Omental fat pad (tissue), 4 donors: ENCODE data around the gene TNPO3. TPM values are rescaled to one million over a fixed set of nuclear protein-coding genes. Genes with fewer than 3 reads are reported as not detected.

Experiments
- ATAC-seq: fragments of 150-250 bp; one replicate; pipeline ENCODE4 v1.9.1; 2016; ENCODE audit warnings: mild to moderate bottlenecking, moderate library complexity; ENCODE audit not compliant: low FRiP score
- DNase-seq: peaks from one replicate; pipeline ENCODE4 v3.0.0-alpha.2; 2019; ENCODE audit warnings: low spot score
- total RNA-seq, 4 donors: library from RNA; depleted of rRNA; stranded (reverse); fragments of >200 nt; gene quantifications; one replicate each; pipeline ENCODE4 v1.1.0, GENCODE V29; 2016
- TF ChIP-seq, protein P1 (sequence below), 3 donors: fragments of 450-650 bp; IDR thresholded peaks; one replicate each; pipeline ENCODE4 v1.5.1; 2016 to 2017; ENCODE audit warnings: antibody characterized with exemption in 3 of 3, mild to moderate bottlenecking in 3 of 3, moderate library complexity in 2 of 3

TNPO3 gene
- total RNA-seq, 4 donors from 2014 or later = 34.1 to 45.9 (median 41.1) TPM

DNA sequence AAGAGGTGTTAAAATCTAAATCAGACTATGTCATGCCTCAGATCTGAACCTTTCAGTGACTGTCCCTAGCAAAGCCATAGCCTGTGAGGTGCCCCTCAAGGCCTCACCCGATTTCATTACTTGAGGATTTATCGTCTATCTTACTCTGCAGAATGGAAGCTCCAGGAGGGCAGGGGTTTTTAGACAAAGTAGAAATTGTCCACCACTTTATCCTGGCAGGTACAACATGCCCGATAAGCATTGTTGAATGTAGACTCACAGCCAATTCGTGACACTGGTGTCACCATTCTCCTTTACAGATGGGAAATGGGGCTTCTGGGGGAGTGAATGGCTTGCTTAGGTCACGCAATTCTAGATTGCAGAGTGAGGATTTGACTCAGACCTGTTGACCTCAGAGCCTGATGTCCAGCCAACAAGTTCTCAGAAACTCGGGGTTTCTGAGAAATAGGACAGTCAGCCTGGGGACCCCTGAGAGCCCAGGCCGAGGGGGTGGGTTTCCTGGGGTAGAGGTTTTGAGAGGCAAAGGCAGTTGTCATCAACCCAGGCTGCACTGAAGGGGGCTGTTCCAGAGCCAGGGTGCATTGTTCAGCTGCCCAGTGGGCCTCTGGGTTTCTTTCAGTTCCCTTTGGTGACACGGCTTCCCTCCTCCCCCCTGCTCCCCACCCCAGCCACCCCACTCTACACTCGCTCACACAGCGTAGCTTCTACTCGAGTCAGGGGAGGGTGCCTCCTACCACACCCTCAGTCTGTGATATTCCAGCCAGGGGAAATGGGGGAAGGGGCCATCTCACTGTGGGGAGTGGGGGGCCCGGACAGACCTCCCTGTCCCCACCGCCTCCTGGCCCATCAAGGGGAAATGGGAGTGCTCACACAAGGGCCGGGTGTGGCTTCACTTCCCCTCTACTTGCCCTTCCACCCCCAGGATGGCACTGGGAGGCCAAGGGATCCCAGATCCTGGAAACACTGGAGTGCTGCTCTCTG, 120.3 kb downstream of the TNPO3 start:
- ATAC-seq = no peak

DNA sequence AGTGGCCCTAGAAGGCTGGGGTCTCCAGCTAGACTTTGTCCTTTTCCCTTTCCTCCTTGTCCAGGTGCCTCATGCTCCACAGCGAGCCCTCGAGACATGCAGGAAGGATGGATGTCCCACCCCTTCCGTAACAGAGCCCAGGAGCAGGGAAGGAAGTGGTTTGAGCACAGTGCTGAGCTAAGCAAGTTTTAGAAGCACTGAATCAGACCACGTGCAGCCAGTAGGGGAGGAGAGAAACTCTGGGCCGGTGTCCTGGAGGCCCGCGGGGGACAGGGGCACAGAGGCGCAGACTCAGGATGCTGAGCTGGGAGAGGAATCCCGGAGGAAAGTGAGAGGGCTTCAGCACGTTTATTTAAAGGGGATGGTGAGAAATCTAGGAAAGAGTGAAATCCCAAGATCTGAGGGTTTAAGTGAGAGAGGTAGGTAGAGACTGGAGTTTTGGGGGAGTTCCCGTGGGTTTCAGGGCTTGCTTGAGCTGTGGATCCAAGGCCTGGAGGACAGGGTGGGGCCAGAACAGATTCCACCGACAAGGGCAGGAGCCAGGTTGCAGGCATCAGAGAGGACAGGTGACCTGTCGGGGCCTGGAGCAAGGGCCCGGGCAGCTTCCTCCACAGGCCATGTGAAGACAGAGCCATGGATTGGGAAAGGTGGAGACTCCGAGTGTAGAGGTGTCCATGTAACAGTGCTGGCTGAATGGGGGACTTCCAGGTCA, 121.6 kb downstream of the TNPO3 start:
- DNase-seq (no peak), ATAC-seq (no peak)
- TF ChIP-seq, protein P1, sequence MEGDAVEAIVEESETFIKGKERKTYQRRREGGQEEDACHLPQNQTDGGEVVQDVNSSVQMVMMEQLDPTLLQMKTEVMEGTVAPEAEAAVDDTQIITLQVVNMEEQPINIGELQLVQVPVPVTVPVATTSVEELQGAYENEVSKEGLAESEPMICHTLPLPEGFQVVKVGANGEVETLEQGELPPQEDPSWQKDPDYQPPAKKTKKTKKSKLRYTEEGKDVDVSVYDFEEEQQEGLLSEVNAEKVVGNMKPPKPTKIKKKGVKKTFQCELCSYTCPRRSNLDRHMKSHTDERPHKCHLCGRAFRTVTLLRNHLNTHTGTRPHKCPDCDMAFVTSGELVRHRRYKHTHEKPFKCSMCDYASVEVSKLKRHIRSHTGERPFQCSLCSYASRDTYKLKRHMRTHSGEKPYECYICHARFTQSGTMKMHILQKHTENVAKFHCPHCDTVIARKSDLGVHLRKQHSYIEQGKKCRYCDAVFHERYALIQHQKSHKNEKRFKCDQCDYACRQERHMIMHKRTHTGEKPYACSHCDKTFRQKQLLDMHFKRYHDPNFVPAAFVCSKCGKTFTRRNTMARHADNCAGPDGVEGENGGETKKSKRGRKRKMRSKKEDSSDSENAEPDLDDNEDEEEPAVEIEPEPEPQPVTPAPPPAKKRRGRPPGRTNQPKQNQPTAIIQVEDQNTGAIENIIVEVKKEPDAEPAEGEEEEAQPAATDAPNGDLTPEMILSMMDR (IDR thresholded peaks at IDR 0.05) = no peak

More for the DNA sequence above, 120.3 kb downstream of the TNPO3 start:
- no peak for DNase-seq
- TF ChIP-seq, protein P1 (IDR thresholded peaks at IDR 0.05) = no peak

DNA sequence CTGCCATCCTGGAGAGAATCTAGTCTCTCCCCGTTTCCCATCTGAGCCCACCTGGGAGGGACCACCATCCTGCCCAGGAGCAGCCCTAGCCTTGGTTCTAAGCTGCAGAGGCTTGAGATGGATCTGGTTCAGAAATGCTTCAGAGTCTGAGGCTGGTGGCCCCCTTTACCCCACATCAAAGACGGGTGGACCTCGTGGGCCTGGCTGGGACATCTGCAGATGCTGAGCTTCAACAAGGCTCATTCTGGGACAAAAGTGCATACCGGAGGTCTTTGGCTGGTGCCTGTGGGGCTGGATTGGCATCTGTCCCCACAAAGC, 122.1 kb downstream of the TNPO3 start:
- TF ChIP-seq, protein P1 (IDR thresholded peaks at IDR 0.05) = no peak
- DNase-seq (no peak), ATAC-seq (no peak)

DNA sequence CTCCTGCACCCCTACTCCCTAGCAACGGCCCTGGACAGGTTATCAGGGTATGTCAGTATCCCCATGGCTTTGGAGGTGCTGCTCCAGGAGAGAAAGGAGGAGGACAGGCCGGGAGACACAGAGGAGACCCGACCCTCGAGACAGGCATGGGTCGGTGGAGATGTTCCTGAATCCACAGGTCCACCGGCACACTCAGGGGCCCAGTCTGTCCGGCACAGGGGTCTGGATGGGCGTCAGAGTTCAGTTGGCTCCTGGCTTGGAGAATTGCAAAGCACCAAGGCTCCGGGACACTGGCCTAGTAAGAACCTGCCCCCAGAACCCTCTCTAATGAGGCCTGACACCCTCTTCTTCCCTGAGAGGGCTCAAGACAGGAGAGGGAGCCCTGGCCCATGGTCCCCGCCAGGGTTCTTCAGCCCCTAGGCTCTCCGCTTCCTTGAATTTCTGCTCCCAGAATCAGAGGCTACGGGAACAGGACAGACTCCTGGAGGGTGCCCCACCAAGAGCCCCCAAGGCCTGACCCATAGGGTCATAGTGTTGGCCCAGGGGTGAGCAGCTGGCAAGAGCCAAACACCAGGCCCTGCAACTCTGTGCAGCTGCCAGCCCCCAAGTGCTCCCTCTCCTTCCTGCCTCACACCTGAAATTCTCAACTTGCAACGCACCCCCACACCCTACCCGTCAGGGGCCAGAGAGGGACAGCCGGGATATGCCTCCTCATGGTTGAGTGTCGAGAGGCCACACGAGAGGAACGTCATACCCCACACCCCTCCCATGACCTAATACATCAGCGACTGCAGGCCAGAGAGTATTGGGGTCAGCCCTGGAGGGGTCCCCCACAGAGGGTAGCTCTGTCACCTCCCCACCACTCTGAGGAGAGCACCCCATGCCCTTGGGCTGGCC, 122.7 kb downstream of the TNPO3 start:
- ATAC-seq = no peak
- DNase-seq = no peak
- TF ChIP-seq, protein P1 (IDR thresholded peaks at IDR 0.05) = no peak

DNA sequence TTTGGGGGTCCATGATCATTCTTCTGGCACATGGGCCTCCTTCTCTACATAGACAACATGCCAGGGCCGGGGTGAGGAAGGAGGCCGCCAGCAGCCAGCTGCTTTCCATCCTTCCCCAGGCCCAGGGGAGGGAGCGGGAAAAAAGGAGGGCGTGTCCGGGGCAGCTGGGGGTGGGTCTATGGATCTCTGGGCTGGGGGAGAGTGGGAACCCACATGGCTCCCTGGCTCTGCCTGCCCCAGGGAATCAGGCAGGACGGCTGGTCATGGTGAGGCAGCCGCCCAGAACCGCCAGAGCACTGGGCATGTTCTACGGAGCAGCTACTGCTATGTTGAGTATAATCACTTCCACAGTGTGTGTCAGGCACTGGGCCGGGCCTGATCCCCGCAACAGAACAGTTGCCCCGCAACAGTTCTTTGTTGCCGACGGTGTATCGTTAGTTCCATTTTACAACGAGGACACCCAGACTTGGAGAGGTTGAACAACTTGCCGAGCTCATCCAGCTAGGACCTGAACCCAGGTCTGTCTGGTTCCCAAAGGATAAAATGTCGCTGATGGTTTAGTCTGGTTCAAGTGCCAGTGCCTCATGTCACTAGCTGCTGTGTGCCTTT, 123.6 kb downstream of the TNPO3 start:
- no peak for DNase-seq
- TF ChIP-seq, protein P1 (IDR thresholded peaks at IDR 0.05) = no peak
- no peak for ATAC-seq
